HS-27A (cell line): Measurements from ENCODE around the gene SESN2.
A peak's percentile ranks its signal among the peaks of the same experiment; 100 is the strongest.

ENCODE experiments used
- DNase-seq: peaks from one replicate; pipeline ENCODE4 v3.0.0-alpha.2; 2012; ENCODE audit warnings: low read depth, missing footprints

The SESN2 gene, protein sequence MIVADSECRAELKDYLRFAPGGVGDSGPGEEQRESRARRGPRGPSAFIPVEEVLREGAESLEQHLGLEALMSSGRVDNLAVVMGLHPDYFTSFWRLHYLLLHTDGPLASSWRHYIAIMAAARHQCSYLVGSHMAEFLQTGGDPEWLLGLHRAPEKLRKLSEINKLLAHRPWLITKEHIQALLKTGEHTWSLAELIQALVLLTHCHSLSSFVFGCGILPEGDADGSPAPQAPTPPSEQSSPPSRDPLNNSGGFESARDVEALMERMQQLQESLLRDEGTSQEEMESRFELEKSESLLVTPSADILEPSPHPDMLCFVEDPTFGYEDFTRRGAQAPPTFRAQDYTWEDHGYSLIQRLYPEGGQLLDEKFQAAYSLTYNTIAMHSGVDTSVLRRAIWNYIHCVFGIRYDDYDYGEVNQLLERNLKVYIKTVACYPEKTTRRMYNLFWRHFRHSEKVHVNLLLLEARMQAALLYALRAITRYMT

DNA sequence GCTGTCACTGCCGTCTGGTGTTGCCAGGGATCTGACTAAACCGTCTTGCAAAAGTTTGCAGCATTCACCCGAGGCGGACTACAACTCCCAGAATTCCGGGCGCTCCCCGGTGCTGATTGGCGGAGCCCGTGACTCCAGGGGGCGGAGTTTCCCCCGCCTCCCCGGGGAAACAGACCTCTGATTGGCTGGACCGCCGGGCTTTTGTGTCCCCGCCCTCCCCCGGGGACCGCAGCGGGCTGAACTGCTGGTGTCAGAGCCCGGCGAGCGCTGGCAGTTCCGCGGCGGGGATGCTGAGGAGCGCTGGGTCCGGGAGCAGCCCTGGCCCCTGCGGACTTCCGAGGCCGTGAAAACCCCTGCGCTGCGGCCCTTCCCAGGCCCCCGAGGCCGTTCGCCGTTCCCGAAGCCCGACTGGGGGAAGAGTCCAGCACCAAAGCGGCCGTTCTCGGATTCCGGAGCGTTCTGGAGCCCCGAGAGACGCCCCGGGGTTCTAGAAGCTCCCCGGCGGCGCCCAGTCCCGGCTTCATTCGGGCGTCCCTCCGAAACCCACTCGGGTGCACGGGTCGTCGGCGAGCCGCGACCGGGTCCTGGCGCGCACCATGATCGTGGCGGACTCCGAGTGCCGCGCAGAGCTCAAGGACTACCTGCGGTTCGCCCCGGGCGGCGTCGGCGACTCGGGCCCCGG lies at the start of gene SESN2:
SESN2 (plus strand) TSS at position 267 of the 682 bp plus-strand sequence; CDS start at position 597, 330 bp downstream.
- peak; percentile 97 for DNase-seq

DNA sequence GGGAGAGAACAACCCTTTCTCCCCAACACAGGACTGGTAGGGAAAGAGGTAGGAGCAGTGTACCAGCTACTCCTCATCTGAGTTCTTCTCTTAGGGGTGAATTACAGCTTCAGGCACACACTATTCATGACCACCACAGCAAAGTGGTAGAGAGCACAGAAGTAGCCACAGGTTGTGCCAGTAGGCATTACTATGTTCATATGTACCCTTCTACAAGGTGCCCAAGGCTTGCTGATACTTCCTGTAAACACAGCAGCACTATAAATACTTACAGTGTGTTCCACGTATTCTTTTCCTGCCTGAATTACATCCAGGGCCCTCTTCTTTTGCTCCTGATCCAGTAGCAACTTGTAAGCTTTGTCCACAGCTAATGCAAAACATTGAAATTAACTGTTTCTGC lies 49.6 kb upstream of the SESN2 start:
- DNase-seq = no peak

GRCh38 chr1:28213315-28213714 lies 46.0 kb upstream of the SESN2 start:
- no peak for DNase-seq

DNA sequence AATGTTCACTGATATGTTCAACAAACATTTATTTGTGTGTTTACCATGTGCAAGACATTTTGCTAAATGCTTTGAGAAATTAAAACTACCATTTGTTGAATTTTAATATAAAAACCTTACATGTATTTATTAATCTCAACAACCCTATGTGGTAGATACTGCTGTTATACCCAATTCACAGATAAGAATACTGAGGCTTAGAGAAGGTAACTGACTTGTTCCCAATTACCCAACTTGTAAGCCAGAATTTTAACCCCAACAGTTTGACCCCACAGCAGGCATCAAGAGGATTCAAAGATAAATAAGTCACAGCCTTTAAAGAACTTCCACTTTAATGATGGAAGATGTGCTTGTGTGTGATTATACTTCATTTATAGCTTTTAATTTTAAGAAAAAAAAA lies 30.2 kb upstream of the SESN2 start:
- no peak for DNase-seq

DNA sequence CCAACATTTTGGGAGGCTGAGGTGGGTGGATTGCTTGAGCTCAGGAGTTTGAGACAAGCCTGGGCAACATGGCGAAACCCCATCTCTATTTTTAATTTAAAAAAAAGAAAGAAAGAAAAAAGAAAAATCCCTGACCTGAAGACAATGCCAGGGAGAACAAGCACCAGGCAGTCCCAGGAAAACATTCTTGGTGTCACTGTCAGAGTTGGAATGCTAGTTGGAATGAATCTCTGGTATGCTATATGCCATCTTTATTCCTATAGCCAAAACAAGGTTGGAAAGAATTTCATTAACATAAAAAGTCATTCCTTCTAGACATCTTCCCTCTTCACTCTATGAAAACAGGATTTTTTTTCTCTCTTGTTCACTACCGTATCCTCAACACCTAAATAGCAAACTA lies 29.3 kb upstream of the SESN2 start:
- DNase-seq = no peak

GRCh38 chr1:28232558-28233263 lies 26.6 kb upstream of the SESN2 start, which contains the start of gene DNAJC8:
DNAJC8 (minus strand) TSS chr1:28233029; CDS start chr1:28232998, 31 bp downstream.
- DNase-seq = peak; percentile 75

GRCh38 chr1:28233264-28233606 lies 26.1 kb upstream of the SESN2 start:
- DNase-seq = no peak

GRCh38 chr1:28235755-28236655 lies 23.3 kb upstream of the SESN2 start, which contains the start of gene ATP5IF1:
ATP5IF1 (plus strand) TSS chr1:28236124; CDS start chr1:28236184, 60 bp downstream.
- peak; percentile 94 for DNase-seq

GRCh38 chr1:28236656-28237322 lies 22.5 kb upstream of the SESN2 start:
- DNase-seq = no peak

GRCh38 chr1:28239004-28239403 lies 20.3 kb upstream of the SESN2 start:
- DNase-seq = no peak

- DNase-seq = no peak
Observed at GRCh38 chr1:28240024-28240423, 19.3 kb upstream of the SESN2 start.

DNA sequence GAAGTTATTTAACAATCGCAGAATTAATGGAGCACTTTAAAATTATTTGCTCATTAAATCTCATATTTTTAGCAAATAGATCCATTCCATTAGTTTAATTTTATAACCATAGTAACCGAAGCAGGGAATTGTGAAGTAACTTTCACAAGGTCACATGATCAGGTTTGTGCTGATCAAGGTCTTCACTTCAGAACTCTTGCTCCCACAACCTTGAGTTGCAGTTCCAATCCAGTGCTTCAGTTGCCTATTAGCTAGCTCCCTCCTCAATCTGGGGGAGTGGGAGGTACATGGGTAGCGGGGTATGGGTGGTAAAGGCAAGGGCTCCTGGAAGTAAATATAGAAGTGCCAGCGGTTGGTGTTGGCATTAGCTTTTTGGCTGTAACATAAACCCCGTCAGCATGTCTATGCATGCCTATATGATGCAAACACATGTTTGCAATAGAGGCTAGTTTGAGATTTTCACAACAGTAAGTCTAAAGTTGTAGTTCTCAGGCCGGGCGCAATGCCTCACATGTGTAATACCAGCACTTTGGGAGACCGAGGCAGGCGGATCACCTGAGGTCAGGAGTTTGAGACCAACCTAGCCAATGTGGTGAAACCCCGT lies 17.6 kb upstream of the SESN2 start:
- DNase-seq = no peak

DNA sequence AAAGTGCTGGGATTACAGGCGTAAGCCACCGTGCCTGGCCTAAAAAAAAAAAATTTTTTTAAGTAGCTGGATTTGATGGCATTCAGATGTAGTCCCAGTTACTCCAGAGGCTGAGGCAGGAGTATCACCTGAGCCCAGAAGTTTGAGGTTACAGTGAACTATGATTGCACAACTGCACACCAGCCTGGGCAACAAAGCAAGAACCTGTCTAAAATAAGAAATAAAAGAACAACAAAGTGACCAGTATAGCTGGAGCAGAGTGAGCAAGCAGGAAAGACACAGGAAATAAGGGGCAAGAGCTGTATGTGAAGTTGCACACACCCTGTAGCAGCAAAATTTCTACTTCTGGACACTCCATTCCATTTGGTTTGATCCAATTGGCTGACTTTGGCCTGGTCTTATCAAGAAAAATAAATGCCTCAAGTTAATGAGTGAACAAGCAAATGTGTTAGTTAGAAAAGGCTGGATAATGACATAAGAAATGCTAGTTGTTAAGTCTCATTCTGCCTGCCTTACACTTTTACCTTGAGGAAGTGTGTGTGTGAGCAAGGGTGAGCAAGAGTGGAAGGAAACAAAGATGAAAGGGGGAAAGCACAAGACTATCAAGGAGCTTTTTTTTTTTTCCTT lies 15.5 kb upstream of the SESN2 start:
- no peak for DNase-seq

GRCh38 chr1:28244549-28245251 lies 14.6 kb upstream of the SESN2 start:
- no peak for DNase-seq

GRCh38 chr1:28246427-28246832 lies 12.9 kb upstream of the SESN2 start:
- no peak for DNase-seq

DNA sequence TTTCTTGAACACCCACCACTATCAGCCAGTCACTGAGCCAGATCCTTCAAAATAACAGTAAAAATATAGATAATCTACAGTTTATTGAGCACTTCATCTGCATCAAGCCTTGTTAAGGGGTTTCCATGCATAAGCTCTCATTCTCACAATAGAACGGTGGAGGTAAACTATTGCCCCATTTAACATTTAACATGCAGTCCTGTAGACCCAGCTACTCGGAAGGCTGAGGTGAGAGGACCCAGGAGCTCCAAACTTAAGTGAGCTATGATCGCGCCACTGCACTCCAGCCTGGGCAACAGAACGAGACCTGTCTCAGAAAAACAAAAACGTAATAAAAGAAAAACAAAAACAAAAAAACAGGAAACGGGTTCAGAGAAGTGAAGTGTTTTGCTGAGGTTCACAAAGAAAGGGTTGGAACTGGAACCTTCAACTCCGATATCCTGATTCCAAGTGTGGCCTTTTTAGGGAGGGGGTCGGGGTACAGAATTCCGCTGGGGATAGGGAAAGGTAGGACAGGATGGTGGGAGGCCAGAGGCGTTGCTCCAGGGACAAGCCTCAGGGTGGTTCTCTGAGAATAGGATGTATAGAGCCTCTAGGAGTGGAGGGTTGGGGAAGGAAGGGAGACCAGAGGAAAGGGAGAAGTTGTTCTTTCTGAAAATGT lies 11.6 kb upstream of the SESN2 start:
- DNase-seq = no peak

- peak; percentile 64 for DNase-seq
Observed at GRCh38 chr1:28248273-28249012, 10.9 kb upstream of the SESN2 start.
